KOPT-K1 (cell line): ENCODE results near the gene AKNA.

Source experiments
- H3K27ac ChIP-seq: fragments of 200-600 bp; sonication (generic); 2 replicates; pipeline ENCODE4 v1.5.1; 2016; ENCODE audit warnings: antibody characterized with exemption, mild to moderate bottlenecking, low read depth, low read length; ENCODE audit not compliant: poor library complexity, severe bottlenecking
- H3K36me3 ChIP-seq: fragments of 200-600 bp; sonication (generic); 2 replicates; pipeline ENCODE4 v1.5.1; 2017; ENCODE audit warnings: antibody characterized with exemption, mild to moderate bottlenecking, low read length, moderate library complexity; ENCODE audit not compliant: insufficient read depth
- H3K9me3 ChIP-seq: fragments of 200-600 bp; sonication (generic); 2 replicates; pipeline ENCODE4 v1.5.1; 2017; ENCODE audit warnings: antibody characterized with exemption, low read length, mild to moderate bottlenecking; ENCODE audit not compliant: insufficient read depth, poor library complexity, severe bottlenecking

AKNA gene

DNA sequence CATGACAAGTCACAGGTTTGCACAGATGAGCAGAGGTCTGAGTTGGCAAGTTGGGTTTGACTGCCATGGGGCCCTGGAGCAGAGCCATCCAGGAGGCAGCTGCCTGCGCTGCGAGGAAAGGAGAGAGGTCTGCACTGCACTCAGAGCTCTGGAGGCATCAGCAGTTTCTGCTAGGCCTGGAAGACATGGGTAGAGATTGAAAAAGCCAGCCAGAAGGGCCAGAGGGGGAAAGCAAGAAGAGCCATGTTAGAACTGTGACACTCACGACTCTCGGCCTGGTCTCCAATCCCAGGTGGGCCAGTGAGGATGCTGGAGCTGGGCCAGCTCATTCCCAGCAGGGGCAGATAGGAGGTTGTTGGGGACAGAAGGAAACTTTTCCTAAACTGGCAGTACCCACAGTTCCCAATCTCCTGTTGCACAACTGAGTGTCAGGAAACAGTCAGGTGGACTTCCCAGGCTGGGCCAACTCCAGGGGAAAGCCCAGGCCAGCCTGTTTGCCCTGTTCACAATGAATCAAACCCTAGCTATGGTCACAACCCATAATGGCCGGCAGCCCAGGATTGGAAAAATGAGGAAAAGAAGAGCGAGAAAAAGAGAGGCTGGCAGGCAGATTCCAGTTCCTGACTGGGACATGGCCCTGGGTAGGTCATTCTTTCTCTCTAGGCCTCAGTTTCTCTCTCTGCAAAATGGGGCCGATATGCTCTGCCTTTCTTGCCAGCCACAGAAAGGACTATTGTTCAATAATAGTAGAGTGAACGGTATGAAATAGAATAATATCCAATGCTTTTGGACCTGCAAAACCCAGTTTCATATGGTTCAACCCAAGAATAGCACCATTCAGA, 72.7 kb downstream of the AKNA start:
- Histone ChIP-seq H3K9me3 (no peaks in the 10 kb centered on the region), H3K36me3 (no peaks in the 10 kb centered on the region), H3K27ac (no peak overlapping the region)

DNA sequence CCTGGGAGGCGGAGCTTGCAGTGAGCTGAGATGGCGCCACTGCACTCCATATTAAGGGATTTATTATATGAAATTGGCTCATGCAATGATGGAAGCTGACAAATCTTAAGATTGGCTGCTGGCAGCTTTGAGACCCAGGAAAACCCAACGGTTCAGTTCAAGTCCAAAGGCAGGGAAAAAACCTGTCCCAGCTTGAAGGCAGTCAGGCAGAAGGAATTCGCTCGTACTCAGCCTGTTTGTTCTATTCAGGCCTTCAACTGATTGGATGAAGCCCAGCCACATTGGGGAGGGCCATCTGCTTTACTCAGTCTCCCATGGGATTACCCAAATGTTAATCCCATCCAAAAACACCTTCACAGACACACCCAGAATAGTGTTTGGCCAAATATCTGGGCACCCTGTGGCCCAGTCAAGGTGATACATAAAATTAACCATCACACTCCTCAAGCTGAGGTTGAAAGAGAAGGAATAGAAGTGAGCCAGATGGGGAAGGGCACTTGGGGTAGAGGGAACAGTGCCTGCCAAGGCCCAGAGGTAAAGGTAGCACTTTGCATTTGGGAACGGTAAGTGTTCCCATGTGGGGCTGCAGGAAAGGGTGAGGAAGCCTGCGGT, 73.4 kb downstream of the AKNA start:
- Histone ChIP-seq H3K27ac (no peak overlapping the region), H3K9me3 (no peaks in the 10 kb centered on the region), H3K36me3 (no peaks in the 10 kb centered on the region)

GRCh38 chr9:114313186-114313585, 74.6 kb downstream of the AKNA start:
- Histone ChIP-seq H3K27ac (no peak overlapping the region), H3K36me3 (no peaks in the 10 kb centered on the region), H3K9me3 (no peaks in the 10 kb centered on the region)

GRCh38 chr9:114312513-114312875, 75.3 kb downstream of the AKNA start:
- no peaks in the 10 kb centered on the region for H3K36me3 ChIP-seq
- no peaks in the 10 kb centered on the region for H3K9me3 ChIP-seq
- no peak overlapping the region for H3K27ac ChIP-seq

DNA sequence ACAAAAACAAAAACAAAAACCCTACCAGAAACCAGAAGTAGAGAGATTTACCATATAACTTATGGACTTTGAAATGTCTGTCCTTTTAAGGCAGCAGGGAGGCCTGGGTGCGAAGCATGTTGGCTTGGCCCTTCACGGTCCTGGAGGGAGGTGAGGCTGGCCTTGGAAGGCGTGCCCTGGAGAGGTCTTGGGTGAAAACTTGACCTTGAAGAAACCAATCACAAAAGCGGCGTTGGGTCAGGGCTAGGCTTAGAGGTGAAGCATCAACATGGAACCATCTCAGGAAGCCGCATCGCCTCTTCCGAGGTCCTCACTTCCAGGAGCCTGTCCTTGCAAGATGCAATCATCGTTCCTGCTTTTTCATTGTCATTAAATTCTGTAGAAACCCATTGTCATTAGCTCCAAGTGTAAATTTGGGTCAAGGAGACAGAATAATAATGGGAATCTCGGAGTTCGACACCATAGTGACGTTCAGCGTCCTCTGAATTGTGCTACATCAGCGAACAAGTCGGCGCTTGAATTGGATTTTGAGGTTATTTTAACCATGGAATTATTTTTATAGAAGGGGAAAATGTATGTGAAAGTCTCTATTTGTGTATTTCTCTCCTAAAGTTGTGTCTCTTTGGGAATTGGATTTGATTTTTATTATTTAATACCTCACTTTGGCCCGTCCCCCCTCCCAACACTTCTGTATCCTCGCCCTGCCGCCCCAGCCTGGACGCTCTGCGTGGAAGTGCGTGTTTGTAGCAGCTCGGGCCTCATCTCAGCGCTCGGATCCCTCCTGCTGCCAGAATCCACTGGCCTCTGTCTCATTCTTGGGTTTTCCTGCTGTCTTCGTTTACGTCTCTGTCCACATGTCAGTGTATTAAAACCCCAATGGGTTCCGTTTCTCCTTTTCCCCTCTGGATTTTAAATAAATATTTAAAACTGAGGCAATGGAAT, 75.9 kb downstream of the AKNA start:
- Histone ChIP-seq H3K27ac (no peak overlapping the region), H3K9me3 (no peaks in the 10 kb centered on the region), H3K36me3 (no peaks in the 10 kb centered on the region)

GRCh38 chr9:114310471-114311450, 77.0 kb downstream of the AKNA start:
- Histone ChIP-seq H3K36me3 (no peaks in the 10 kb centered on the region), H3K9me3 (no peaks in the 10 kb centered on the region), H3K27ac (no peak overlapping the region)

DNA sequence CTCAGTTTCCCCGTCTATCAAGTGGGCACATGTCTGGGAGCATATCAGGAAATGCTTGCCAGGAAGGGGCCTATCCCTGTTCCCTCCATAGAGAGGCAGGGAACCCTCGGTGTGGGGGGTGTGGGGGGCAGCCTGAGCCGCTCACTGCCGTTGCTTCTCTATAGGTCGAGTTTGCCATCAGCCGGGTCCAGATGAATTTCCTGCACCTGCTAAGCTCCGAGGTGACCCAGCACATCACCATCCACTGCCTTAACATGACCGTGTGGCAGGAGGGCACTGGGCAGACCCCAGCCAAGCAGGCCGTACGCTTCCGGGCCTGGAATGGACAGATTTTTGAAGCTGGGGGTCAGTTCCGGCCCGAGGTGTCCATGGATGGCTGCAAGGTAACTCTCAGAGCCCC, 78.7 kb downstream of the AKNA start:
- H3K36me3 ChIP-seq, result no peaks in the 10 kb centered on the region
- no peak overlapping the region for H3K27ac ChIP-seq
- no peaks in the 10 kb centered on the region for H3K9me3 ChIP-seq

DNA sequence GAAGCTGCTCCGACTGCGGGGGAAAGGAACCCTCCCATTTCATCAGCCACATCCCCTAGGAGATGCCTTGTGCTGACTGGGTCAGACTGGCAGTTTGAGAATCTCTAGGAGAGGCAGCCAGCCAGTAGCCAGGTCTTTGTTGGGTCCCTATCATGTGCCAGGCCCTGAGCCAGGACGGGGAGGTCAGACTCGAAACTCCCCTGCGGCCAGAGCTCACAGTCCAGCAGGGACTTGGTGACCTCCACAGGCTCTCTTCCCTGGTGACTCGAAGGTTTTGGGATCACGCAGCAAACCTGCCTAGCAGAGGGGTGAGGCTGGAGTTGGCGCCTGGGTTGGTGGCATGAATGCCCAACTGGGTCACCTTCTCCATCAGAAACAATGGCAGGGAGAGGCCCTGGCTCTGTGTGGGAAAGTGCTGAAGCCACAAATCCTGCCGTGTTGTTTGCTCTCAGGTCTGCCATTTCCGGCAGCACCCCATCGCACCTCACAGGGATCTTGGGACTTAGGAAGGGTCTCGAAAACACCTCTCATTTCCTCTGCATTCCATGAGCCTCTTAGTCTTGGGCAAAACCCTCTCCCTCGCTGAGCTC, 79.3 kb downstream of the AKNA start:
- H3K36me3 ChIP-seq, result no peaks in the 10 kb centered on the region
- H3K9me3 ChIP-seq, result no peaks in the 10 kb centered on the region
- H3K27ac ChIP-seq, result no peak overlapping the region

GRCh38 chr9:114307899-114308267, 79.9 kb downstream of the AKNA start:
- Histone ChIP-seq H3K27ac (no peak overlapping the region), H3K9me3 (no peaks in the 10 kb centered on the region), H3K36me3 (no peaks in the 10 kb centered on the region)

DNA sequence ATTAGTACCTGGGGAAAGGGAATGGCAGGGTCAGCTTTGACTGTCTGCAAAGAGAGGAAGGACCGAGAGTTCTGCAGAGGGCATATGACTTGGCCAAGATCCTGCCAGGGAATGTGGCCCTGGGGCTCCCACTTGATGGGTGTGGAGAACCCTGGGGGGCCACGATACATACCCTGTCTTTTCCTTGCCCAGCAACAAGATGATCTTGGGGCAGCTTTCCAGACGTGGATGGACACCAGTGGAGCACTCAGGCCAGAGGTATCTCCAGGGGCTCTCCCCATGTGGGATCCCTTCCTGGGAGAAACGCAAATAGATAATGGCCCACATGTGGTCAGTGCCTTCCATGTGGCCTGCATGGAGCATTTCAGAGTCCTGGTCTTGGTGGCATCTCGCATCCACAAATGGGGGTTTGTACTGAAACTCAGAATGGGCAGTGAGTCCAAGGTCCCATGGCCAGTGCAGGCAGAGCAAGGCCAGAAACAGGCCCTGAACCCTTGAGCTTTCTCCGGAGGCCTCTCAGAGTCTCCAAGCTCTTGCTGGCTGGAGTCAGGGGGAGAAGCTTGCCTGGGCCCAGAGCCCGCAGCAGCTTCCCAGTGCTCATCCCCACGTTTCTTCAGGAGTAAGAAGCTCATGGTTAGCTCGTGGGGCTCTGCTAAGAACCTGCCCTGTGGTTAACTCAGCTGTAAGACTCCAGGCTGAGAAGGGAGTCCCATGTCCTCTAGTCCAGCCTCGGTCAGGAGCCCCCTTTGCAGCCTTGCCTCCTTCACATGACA, 83.2 kb downstream of the AKNA start:
- H3K9me3 ChIP-seq, result no peaks in the 10 kb centered on the region
- no peak overlapping the region for H3K27ac ChIP-seq
- no peaks in the 10 kb centered on the region for H3K36me3 ChIP-seq

GRCh38 chr9:114303977-114304376, 83.8 kb downstream of the AKNA start:
- no peaks in the 10 kb centered on the region for H3K36me3 ChIP-seq
- no peaks in the 10 kb centered on the region for H3K9me3 ChIP-seq
- H3K27ac ChIP-seq, result no peak overlapping the region

GRCh38 chr9:114303571-114303970, 84.2 kb downstream of the AKNA start:
- H3K27ac ChIP-seq, result no peak overlapping the region
- H3K9me3 ChIP-seq, result no peaks in the 10 kb centered on the region
- H3K36me3 ChIP-seq, result no peaks in the 10 kb centered on the region

GRCh38 chr9:114302727-114303126, 85.1 kb downstream of the AKNA start:
- Histone ChIP-seq H3K36me3 (no peaks in the 10 kb centered on the region), H3K9me3 (no peaks in the 10 kb centered on the region)

More at GRCh38 chr9:114302727-114303126, 85.1 kb downstream of the AKNA start:
- H3K27ac ChIP-seq, result no peak overlapping the region
